Endodermal cell (in vitro differentiated cells): ENCODE measurements around the gene PDE4D. TPM values are rescaled to one million over a fixed set of nuclear protein-coding genes. Genes with fewer than 3 reads are reported as not detected.

ENCODE experiments used
- DNase-seq: peaks from one replicate; pipeline ENCODE4 v3.0.0-alpha.2; 2017
- H3K27ac ChIP-seq: 2 replicates; pipeline ENCODE4 v1.5.1; 2013; ENCODE audit warnings: mild to moderate bottlenecking, low read depth, low read length, moderate library complexity
- H3K27me3 ChIP-seq: 2 replicates; pipeline ENCODE4 v1.6.1; 2013; ENCODE audit warnings: mild to moderate bottlenecking, low read length, moderate library complexity; ENCODE audit not compliant: insufficient read depth, control insufficient read depth, poor library complexity, severe bottlenecking
- H3K36me3 ChIP-seq: 2 replicates; pipeline ENCODE4 v1.7.0; 2013; ENCODE audit warnings: mild to moderate bottlenecking, low read length, moderate library complexity; ENCODE audit not compliant: control insufficient read depth, insufficient read depth
- H3K4me1 ChIP-seq: one replicate; pipeline ENCODE4 v1.7.0; 2013; ENCODE audit warnings: low read length; ENCODE audit not compliant: control insufficient read depth, insufficient read depth
- H3K4me3 ChIP-seq: 2 replicates; pipeline ENCODE4 v1.5.1; 2013; ENCODE audit warnings: mild to moderate bottlenecking, low read length, moderate library complexity
- H3K9ac ChIP-seq: 2 replicates; pipeline ENCODE4 v1.6.1; 2013; ENCODE audit warnings: mild to moderate bottlenecking, low read length, moderate library complexity; ENCODE audit not compliant: poor library complexity, severe bottlenecking; ENCODE audit errors: extremely low read depth
- H3K9me3 ChIP-seq: 2 replicates; pipeline ENCODE4 v1.6.1; 2013; ENCODE audit warnings: mild to moderate bottlenecking, low read length, moderate library complexity; ENCODE audit not compliant: control insufficient read depth
- H3K27ac Mint-ChIP-seq: 2 replicates; pipeline ENCODE4 v1.8.0; 2020; ENCODE audit warnings: mixed read lengths
- H3K27me3 Mint-ChIP-seq: 2 replicates; pipeline ENCODE4 v1.8.0; 2021; ENCODE audit warnings: mild to moderate bottlenecking, mixed read lengths; ENCODE audit not compliant: insufficient read depth
- H3K36me3 Mint-ChIP-seq: 2 replicates; pipeline ENCODE4 v1.8.0; 2020; ENCODE audit warnings: low read depth, mixed read lengths
- H3K4me1 Mint-ChIP-seq: 2 replicates; pipeline ENCODE4 v1.8.0; 2020; ENCODE audit warnings: mixed read lengths
- H3K4me3 Mint-ChIP-seq: 2 replicates; pipeline ENCODE4 v1.8.0; 2020; ENCODE audit warnings: mild to moderate bottlenecking, moderate library complexity, mixed read lengths
- H3K9me3 Mint-ChIP-seq: 2 replicates; pipeline ENCODE4 v1.8.0; 2020; ENCODE audit warnings: mild to moderate bottlenecking, mixed read lengths
- WGBS, 2 experiments: methylation state at CpG; one replicate each; pipeline versions ENCODE4 v1.1.5 to v1.1.7; 2013; ENCODE audit warnings: missing lambda C conversion rate in 2 of 2, mixed read lengths in 1 of 2; ENCODE audit not compliant: insufficient coverage in 1 of 2, insufficient read length in 1 of 2; 5-methylcytosine and 5-hydroxymethylcytosine counted together
- total RNA-seq, 2 donors: library from RNA; stranded (reverse); fragmentation: NEBNext Ultra II Directional in 1 of 2; extraction: Animal tissue kit (Norgen Biotek cat#: 25700) in 1 of 2; gene quantifications; 2 replicates in 1 of 2; 3 replicates in 1 of 2; pipeline ENCODE4 v1.2.1, GENCODE V29; 2021
- TF ChIP-seq, protein P1 (sequence below): fragments of 200-600 bp; sonication (generic); conservative IDR thresholded peaks from 2 replicates; pipeline ENCODE4 v1.5.0; 2021; ENCODE audit warnings: antibody characterized with exemption, mild to moderate bottlenecking

The PDE4D gene
- total RNA-seq, 2 donors from 2014 or later = 9.2 to 11.4 TPM

DNA sequence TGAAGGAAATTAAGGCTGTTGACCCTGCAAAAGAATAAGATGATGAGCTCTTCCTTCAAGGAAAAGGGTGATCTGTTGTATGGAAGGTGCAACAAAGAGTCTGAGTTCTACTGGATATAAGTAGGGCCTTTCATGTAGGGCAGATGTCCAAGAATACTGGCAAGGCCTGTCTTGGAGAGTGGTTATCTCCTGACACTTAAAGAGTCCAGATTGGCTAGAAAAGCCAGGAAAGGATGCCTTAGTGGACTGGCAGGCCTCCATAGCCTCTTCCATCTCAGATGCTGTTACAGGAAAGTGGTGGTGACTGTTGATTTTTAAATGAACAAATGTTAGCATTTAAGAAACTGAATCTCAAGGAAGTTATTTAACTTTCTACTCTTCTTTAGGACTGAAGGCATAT, 914.4 kb downstream of the PDE4D start:
- H3K27ac ChIP-seq = no peak overlapping the region
- H3K4me1 ChIP-seq = peaks cover 4% of the 10 kb centered on the region
- TF ChIP-seq, protein P1, sequence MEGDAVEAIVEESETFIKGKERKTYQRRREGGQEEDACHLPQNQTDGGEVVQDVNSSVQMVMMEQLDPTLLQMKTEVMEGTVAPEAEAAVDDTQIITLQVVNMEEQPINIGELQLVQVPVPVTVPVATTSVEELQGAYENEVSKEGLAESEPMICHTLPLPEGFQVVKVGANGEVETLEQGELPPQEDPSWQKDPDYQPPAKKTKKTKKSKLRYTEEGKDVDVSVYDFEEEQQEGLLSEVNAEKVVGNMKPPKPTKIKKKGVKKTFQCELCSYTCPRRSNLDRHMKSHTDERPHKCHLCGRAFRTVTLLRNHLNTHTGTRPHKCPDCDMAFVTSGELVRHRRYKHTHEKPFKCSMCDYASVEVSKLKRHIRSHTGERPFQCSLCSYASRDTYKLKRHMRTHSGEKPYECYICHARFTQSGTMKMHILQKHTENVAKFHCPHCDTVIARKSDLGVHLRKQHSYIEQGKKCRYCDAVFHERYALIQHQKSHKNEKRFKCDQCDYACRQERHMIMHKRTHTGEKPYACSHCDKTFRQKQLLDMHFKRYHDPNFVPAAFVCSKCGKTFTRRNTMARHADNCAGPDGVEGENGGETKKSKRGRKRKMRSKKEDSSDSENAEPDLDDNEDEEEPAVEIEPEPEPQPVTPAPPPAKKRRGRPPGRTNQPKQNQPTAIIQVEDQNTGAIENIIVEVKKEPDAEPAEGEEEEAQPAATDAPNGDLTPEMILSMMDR = no peak
- H3K4me3 Mint-ChIP-seq = no peak overlapping the region
- H3K27me3 ChIP-seq = no peaks in the 10 kb centered on the region
- no peaks in the 10 kb centered on the region for H3K27me3 Mint-ChIP-seq
- no peak overlapping the region for H3K4me3 ChIP-seq
- peaks cover 48% of the 10 kb centered on the region for H3K36me3 ChIP-seq
- H3K9ac ChIP-seq = no peak overlapping the region
- H3K9me3 Mint-ChIP-seq = peaks cover 3% of the 10 kb centered on the region
- DNase-seq = no peak
- H3K4me1 Mint-ChIP-seq = peaks cover 12% of the 10 kb centered on the region
- no peak overlapping the region for H3K27ac Mint-ChIP-seq
- H3K36me3 Mint-ChIP-seq = peaks cover 26% of the 10 kb centered on the region
- H3K9me3 ChIP-seq = no peaks in the 10 kb centered on the region

DNA sequence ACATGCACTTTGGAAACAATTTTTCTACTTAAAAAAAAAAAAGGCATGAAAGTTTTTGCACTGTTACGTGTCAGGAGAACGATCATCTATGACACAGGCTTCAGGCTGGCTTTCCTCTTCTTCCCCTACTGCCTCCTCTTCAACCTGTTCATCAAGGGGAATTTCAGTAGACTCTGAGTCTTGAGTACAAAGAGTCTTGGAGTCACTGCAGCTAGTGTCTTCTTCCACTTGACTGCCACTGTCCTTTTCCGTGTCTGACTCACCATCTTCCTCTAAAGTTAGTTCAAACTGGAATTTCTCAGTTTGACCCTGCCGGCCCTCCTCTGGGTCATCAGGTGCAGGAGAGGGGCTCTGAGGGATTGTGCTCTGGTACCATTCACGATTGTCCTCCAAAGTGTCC, 918.9 kb downstream of the PDE4D start:
- no peaks in the 10 kb centered on the region for H3K9me3 ChIP-seq
- Mint-ChIP-seq H3K9me3 (no peaks in the 10 kb centered on the region), H3K27ac (peak overlapping the region; percentile 23), H3K27me3 (no peaks in the 10 kb centered on the region), H3K4me1 (peaks cover 13% of the 10 kb centered on the region), H3K36me3 (peaks cover 20% of the 10 kb centered on the region), H3K4me3 (no peak overlapping the region)
- WGBS, 2 experiments = 94 to 95% methylated on average over 5 of the region's 5 CpGs
- no peak overlapping the region for H3K9ac ChIP-seq
- H3K36me3 ChIP-seq = peaks cover 41% of the 10 kb centered on the region
- H3K4me1 ChIP-seq = no peaks in the 10 kb centered on the region
- H3K27me3 ChIP-seq = no peaks in the 10 kb centered on the region
- TF ChIP-seq, protein P1 = no peak
- H3K27ac ChIP-seq = no peak overlapping the region
- no peak overlapping the region for H3K4me3 ChIP-seq
- no peak for DNase-seq

DNA sequence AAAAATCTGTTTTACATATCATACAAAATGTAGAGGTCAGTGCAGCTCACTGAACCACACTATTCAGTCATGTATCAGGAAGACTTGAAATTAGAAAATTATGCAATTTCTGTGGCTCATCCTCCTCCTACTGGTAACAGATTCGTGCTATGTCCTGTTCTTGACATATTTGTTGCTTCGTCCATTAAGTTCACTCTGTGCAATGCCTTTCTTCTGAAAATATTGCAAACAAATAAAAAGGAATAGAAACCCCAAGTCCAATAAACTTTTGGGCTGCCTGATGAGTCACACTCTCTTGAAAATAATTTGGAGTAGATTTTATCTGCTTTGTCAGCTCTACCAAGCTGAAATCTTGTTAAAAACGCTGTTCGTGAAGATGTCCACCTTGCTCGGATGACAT, 919.4 kb downstream of the PDE4D start:
- peaks cover 17% of the 10 kb centered on the region for H3K36me3 Mint-ChIP-seq
- DNase-seq = no peak
- no peaks in the 10 kb centered on the region for H3K27me3 ChIP-seq
- peaks cover 17% of the 10 kb centered on the region for H3K4me1 Mint-ChIP-seq
- no peak overlapping the region for H3K27ac ChIP-seq
- H3K27ac Mint-ChIP-seq = no peak overlapping the region
- TF ChIP-seq, protein P1 = no peak
- no peaks in the 10 kb centered on the region for H3K4me1 ChIP-seq
- no peak overlapping the region for H3K4me3 ChIP-seq
- H3K36me3 ChIP-seq = peaks cover 36% of the 10 kb centered on the region
- H3K27me3 Mint-ChIP-seq = no peaks in the 10 kb centered on the region
- H3K4me3 Mint-ChIP-seq = no peak overlapping the region
- H3K9ac ChIP-seq = no peak overlapping the region
- H3K9me3 ChIP-seq = no peaks in the 10 kb centered on the region
- no peaks in the 10 kb centered on the region for H3K9me3 Mint-ChIP-seq
- 93% methylated on average over 5 of the region's 5 CpGs for WGBS, 2 experiments
